RPMI7951 (cell line): Measurements from ENCODE around the gene SMARCA2. TPM values are rescaled to one million over a fixed set of nuclear protein-coding genes. Genes with fewer than 3 reads are reported as not detected.

ENCODE experiments used
- DNase-seq: peaks from one replicate; pipeline ENCODE4 v3.0.0-alpha.2; 2012; ENCODE audit warnings: low read depth
- total RNA-seq: library from RNA; depleted of rRNA; stranded (reverse); fragments of >200 nt; shearing (Covaris generic); gene quantifications from 2 replicates; pipeline ENCODE4 v1.2.3, GENCODE V29; 2014

Gene SMARCA2
- total RNA-seq, 1 experiment from 2014 or later = 64.2 TPM

DNA sequence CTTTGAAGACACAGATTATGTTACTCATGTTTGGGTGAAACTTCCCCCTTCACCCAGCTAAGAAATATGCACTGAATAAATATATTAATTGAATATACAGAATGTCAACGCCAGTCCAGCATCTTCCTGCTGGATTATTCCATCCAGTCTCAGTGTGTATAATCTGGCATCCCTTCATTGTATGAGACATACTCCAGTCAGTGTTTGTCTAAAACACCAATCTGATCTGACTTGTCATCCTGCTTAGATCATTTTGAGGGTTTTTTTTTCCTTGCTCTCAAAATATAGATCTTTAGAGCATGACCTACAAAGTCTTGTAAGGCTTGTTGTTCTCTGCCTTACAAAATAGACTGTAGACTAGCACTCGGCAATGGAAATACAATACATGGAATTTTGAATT, 195.1 kb downstream of the SMARCA2 start:
- DNase-seq = no peak

DNA sequence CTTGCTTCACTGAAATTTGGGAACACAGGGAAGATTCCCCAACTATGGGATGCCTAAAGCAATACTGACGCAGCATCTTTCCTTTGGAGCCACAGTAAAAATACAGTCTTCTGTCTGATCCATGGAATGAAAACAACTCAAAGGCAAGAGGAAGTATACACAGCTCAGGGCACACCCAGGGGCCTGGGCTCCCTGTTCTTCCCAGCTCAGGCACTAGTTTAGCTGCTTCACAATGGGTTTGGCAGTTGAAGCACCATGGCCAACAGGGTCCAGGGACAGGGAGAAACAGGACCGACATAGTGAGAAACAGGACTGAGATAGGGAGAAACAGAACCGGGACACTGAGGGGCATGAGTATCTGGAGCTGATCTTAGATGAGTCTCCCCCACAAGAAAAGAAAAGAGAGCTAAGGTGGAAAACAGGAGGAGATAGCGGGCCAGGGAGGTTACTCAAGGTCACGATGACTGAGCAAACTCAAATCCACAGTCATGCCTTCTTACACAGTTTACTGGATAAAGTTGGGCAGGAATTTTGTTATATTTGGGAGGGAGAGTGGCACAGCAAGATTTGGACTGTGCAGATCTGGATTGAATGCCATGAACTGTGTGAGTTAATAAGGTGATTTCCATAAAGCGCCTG, 198.8 kb downstream of the SMARCA2 start:
- DNase-seq = no peak

DNA sequence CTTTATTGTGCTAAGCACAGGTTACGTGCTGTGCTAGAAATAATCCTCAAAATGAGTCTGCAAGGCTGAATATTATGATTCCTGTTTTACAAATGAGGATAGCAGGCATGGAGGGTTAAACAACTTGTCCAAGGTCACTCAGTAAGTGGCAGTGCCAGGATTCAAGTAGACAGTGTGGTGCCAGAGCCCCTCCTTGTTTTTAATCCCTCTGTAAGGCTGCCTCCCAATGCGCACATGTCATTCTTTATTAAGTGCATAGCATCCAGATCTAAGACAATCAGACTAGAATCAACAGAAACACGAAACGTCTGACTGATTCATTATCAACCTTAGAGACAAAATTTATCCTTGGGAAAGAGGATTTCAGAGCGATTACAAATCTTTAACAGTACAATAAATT, 199.6 kb downstream of the SMARCA2 start:
- no peak for DNase-seq

DNA sequence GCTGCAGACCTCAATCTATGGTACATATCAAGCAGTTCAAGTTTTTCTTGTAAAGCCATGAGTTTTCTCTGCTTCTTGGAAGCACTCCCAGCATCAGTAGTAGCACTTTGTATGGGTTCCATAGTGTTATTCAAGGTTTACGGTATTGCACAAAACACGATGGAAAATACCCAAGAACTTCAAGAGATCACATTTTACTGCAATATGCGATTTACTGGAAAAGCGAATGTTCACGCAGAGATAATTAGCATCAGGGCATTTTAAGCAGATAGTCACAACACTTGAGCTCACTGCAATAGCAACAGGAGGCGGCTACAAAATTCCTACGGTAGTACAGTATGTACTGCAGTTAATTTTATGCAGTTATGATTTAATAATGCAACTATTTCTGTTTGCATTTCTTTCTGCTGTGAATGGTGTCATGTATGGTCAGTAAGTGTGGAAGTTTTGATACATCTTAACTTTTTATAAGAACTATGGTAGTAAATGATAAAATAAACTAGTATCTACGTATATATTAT, 200.8 kb downstream of the SMARCA2 start:
- DNase-seq = no peak

DNA sequence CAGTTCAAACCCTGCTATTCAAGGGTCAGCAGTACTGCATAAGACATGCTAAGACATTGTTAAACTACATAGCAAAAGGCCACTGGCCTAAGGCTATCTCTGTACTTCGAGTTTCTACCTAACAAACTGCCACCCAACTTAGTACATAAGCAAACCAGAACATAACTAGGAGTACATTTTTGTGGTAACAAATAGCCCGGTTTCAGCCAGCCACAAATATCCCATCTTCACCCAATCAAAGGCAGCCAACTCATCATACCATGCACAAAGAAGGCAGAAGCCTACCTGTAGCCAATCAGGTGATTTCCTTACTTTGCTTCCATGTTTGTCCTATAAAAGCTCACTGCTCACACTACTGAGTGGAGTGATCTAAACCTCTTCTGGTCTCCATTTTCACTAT, 201.4 kb downstream of the SMARCA2 start:
- peak; percentile 18 for DNase-seq

DNA sequence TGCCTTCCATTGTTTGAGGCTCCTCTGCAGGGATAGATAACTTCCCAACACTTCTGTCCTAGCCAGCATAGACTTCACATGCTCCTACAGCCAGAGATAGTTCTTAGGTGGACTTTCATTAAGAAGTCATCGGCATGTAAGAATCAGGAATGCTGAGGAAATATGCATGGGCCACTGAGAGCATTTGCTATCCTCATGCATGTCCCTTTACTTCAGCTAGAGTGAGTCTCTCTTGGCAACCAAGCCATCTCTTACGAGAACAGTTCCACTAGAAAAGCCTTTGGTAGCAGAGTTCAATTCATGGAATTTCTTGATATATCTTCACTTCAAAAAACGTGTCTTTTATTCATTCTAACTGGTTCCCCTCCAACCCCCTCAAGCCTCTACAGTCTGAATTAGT, 202.4 kb downstream of the SMARCA2 start:
- no peak for DNase-seq

DNA sequence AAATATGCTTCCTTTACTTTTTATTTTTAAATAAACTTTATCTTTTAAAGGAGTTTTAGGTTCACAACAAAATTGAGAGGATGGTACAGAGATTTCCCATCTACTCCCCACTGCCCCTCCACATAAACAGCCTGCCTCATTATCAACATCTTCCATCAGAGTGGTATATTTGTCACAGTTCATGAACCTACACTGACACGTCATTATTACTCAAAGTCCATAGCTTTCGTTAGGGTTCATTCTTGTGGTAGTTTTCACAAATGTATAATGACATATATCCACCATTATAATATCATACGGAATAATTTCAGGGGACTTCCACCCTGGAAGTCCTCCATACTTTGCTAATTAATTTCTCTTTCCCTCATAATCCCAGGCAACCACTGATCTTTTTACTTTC, 204.9 kb downstream of the SMARCA2 start:
- DNase-seq = peak; percentile 13

DNA sequence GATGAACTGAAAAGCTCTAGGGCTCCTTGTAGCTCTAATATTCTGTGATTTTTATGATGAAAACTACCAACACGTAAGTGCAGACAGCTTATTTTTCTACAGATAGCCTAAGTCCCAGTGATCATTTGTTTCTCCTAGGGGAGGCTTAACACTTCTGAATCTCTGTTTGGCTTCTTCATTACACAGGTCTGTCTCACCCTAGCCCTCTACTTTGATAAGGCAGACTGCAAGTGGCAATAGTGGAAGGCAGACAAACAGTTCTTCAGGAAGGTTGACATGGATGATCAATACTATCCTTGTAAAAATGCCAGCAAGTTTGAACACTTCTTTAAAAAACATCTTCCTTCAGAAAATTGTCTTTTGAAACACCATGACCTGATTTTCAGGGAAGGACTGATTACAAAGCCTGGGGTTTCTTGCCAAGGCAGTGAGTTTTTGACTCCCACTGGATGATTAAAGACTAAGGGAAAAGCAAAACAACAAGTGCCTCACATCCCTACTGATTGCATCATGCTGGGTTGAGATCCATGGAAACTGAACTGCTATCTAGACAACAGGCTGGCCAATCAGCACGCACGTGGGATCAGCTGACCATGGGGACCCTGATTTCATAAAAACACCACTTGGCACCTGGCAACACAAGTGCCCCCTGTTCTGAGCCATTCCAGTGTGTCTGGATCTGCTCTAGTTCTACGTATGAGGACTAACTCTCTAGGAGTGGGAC, 212.2 kb downstream of the SMARCA2 start:
- no peak for DNase-seq

DNA sequence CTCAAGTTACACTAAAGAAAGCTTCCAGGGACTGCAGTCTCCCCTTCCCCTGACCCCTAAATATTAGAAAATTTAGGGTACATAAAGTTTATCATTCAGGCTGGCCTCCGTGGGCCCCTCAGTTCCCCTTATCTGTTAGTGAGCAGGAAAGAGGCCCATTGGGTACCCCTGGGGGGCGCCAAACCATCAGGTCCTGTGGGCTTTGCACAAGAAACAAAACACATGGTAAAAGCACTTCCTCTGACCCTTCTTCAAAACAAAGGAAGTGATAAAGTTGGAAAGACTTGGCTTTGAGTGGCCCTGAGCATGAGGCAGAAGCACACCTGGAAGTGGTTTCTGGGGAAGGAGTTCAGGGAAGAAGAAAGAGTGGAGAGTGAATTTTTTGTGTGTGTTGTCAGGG, 213.0 kb downstream of the SMARCA2 start:
- DNase-seq = no peak

DNA sequence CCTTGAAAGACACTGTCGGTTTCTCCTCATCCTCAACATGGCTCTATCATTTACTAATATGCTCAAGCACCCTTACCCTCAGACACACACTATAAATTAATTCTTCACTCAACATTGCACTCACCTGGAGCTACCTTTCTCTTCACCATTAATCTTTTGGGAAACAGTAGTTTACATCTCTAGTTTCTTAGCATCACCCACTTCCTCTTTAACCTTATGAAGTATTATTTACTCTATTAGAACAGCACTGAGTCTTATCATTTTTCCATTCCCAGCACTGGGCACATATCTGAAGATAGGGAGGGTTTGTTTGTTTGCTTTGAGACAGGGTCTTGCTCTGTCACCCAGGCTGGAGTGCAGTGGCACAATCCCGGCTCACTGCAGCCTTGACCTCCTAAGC, 213.5 kb downstream of the SMARCA2 start:
- DNase-seq = no peak

DNA sequence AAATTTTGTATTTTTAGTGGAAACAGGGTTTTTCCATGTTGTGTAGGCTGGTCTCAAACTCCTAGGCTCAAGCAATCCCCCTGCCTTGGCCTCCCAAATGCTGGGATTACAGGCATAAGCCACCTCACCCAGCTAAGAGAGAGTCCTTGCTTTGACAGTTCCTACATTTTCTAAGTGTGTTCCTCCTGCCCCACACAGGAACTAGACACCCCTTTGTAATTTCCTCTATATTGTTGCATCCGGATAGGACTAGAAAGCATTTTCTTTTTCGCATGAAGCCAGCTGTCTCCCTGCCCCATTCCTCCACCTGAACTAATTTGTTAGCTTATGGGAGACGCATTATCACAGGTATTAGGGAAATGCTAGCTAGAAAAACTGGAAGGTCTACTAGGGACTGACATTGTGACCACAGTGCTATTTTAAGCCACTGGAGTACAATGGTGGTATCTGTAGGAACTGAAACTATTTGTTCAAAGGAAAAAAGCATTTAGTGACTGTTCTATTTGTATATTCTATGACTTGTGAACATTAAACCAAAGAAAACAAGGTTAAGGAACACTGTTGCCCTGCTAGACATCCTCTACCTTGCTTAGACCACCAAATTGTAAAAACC, 214.1 kb downstream of the SMARCA2 start:
- no peak for DNase-seq

DNA sequence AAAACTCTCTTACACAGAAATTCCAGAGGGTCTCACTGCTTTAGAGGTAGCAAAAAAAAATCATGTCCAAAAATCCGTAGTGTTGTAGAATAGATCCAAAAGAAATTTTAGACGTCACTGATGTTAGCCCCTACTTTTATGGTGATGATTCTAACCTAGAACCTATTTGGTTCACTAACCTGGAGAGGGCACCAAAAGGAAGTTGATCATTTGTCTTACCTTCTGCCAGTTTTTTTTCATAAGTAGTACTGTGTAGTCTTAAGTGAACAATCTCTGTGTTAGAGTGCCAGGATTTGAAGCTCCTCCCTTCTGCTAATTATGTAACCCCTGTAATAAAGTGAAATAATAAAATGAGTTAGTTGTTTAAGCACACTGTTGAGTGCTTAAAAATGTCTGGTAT, 215.2 kb downstream of the SMARCA2 start:
- DNase-seq = no peak

DNA sequence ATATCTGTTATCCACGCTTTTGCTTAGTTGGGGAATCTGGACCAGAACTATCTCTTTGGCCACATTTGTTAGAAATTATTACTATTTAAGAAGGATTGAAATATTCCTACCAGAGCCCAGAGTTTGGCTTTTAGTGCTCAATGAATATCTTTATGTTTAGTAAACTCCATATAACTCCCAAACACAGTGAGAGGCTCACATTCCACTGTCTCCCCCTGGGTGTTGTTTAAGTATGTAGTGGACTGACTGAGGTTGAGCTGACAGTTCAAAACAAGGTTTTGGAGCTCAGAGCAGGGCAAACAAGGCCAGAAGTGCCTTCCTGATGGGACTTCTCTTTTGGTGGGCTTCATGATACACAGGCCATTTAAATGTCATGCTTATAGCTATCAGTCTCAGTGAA, 216.0 kb downstream of the SMARCA2 start:
- DNase-seq = no peak

DNA sequence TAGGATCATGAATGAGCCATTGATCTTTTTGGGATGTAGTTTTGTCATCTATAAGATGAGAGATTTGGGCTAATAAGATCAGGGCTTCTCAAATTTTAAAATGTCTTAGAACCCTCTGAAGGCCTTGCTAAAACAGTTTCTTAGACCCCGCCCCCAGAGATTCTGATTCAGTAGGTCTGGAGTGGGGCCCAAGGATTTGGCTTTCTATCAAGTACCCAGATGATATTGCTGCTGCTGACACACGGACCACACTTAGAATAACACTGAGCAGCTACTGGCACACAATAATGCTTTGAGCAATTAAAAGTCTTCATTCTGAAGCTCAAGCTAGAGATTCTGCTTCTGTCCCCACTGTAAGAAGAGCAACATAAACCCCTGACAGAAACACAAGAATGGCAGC, 216.7 kb downstream of the SMARCA2 start:
- peak; percentile 29 for DNase-seq

DNA sequence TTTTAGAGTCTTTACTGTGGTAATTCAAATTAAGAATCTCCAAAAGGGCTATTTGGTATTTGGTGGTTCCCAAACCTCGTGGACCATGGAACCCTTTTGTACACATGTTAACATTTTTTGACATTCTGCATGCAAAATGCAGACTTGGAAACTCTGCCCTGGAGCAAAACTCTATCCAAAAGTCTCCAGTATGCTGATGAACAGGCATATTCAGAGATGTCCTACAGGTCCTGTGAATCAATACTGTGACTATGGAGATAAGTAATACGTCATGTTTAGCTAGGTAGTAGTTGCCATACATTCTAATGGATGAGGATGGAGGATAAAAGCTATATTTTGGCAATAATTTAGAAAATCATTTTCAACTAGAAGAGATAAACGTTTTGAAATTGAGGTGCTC, 218.1 kb downstream of the SMARCA2 start:
- DNase-seq = no peak

DNA sequence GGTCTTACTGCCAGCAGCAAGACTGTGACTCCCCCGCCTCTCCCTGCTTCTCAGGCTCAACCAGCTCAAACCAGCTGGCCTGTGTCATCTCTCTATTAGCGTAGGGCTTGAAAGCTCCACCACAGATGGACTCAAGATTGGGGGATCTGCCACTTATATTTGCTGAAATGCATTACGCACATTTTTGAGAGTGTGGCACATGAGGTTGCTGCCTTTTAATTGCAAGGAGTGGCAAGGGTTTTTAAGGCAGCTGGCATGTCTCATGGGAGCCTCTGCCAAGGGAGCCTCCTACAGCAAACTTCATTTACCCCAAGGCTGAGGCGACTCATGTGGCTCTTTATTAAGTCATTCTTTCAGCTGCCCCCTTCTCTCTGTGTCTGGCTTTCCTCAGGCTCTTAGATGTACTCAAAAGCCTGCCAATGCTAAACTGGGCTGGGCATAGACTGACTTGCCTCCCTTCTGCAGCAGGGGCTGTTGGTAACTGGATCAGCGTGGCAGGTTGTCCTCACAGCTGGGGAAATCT, 219.3 kb downstream of the SMARCA2 start:
- DNase-seq = peak; percentile 15

DNA sequence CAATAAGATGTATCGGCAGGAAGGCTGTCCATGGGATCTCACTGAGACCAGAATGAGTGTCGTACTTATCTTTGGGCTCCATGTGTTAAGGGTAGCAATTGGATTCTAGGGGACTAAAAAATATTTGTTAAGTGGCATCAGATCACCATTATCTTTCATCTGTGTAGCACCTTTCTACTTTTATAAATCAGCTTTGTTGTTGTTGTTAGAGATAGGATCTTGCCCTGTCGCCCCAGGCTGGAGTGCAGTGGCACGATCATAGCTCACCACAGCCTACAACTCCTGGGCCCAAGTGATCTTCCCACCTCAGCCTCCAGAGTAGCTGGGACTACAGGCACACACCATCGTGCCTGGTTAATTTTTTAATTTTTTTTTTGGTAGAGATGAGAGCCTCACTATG, 220.5 kb downstream of the SMARCA2 start:
- no peak for DNase-seq

DNA sequence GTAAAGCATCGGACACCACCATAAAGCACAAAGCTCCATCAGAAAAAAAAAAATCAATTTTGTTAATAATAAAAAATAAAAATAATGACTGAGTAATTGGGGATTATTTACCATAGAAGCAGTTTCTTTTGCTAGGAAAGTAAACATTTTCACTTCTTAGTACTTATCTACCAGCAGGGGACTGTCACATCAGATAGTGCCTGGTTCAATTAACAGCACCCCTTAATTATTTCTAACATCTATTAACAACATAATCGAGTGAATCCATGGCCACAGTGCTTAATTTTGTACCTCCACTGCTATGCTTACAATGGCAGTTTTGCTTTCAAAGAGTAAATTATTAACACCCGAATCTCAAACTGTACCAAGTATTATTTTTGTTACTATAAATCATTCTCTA, 221.7 kb downstream of the SMARCA2 start:
- DNase-seq = no peak

DNA sequence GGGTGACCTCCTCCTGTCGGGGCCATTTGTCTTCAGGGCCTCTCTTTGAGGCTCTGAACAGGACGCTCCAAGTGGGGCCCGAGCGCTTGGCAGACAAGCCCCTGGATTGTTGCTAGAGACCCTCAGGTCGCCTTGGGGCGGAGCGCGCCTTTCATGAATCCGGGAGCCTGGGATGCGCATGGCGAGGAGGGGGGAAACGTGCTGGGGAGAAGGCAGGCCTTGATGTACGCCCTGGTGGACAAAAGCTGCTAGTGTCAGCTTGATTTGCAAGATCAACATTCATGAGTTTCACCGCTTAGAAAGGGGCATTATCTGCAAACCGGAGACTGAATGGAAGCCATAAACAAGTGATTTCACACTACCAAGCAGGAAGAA, 226.3 kb downstream of the SMARCA2 start:
- peak; percentile 79 for DNase-seq

DNA sequence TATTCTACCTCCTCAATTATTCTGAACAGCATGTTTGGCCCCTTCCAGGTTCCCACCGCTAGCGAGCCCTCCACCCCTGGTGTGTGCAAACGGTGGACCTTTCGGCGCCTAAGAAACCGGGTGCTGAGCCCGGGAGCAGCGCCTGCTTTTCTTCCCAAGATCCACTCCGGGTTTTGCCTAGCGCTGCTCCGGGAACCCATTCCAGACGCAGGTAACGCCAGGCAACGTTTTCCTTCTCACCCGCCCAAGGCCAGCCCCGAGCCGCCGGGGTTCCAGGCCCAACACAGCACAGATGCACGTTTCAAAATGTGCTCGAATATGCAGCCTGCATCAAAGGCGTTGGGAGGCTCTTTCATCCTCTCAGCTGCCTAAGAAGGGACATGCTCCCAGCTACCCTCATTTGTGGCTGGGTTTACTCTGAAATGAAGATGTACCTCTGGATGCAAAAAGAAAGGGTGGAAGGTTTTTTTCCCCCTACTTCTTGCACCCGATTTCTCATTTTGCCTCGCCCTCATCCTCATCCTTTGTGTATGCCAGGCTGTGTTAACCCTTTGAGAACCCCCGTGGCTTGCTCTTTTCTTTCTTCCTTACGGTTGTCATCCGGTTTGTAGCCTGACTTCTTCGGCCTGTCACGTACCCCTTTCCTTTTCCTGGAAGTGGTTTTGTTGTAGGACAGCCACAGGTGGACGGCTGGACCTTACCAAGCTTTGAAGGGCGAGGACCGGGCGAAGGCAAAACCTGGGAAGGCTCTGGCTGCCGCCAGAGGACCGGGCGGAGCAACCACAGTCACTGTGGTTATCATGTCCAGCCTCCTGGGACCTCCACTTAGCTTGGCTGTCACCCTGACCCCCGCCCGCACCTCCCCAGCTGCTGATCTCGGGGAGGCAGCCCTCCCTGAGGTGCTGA, 226.9 kb downstream of the SMARCA2 start:
- DNase-seq = peak; percentile 79

DNA sequence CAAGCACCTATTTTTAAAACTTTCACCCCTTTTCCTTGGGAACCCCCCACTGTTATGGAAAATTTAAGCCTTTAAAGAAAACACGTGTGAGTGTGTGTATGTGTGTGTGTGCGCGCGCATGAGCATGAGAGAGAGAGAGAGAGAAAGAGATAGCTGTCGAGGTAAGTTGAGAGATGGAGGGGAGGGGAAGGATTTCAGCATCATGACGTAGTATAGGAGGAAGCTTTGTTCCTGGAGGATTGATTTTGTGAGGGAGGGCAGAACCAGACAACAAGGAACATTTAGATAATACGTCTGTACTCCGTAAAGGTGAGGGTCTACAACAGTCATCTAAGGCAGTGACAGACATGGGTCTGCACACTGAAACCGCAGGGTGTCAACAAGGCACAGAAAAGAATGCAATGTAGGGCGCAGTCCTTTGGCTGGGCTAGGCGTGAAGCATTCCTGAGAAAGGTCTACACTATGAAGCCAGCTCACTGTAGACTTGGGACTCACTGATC, 227.7 kb downstream of the SMARCA2 start:
- DNase-seq = no peak
